GM18520 (cell line): ENCODE measurements around the gene SLC4A5.

ENCODE experiments used
- ATAC-seq: cut with Tn5 transposase; IDR thresholded peaks from one replicate; pipeline ENCODE4 v1.9.1; 2021; ENCODE audit not compliant: unreplicated experiment

Gene SLC4A5

DNA sequence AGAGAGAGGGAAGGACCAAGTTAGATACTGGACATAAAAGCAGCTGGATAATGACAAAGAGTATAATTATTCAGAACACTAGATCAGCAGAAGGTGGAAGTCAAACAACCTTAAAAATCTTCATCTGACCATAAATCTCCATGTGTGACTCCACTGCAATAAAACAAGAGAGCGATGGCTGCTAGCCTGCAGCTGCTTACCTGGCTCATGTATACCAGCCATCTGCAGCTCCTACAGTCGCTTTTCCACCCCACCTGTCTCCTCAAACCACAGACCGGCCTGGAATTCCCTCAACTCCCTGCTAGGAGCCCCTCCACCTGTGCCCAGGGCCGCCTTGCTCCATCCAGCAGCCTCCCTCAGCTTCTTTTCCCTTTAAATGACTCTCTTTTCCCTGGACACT, 64.5 kb downstream of the SLC4A5 start:
- no peak for ATAC-seq

DNA sequence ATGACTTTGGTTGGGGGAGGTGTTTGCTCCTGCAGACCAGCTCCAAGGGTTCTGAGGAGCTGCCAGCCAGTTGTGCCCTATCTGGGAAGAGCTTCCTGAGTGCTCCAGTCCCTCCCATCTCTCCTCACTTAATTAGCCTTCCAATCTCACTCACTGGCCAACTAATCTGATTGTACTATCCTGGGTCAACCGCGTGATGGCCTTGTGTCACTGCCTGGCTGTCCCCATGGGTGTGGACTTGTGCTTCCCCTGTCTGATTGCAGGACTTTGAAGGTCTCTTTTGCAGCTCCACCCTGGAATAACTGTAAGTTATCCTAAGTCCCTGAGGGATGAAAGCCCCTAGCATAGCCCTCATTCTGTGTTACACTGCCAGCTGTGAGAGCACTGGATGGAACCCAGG, 65.0 kb downstream of the SLC4A5 start:
- no peak for ATAC-seq

DNA sequence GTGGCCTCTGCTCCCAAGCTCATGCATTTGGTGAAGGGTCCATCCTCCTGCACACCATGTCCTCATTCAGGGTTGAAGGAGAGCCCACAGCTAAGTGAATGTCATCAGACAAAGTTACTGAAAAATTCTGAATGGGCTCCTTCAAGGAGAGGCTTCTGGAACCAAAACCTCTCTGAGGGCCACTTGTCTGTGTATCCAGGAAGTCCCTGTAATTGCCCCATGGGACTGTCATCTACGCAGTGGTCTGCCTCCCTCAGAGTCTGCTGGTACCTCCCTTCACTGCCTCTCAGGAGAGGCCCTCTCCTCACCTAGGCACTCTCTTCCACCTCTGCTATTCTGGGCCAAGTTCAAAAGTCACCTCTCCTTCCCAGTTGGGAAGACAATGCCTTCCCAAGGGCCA, 68.0 kb downstream of the SLC4A5 start:
- no peak for ATAC-seq

DNA sequence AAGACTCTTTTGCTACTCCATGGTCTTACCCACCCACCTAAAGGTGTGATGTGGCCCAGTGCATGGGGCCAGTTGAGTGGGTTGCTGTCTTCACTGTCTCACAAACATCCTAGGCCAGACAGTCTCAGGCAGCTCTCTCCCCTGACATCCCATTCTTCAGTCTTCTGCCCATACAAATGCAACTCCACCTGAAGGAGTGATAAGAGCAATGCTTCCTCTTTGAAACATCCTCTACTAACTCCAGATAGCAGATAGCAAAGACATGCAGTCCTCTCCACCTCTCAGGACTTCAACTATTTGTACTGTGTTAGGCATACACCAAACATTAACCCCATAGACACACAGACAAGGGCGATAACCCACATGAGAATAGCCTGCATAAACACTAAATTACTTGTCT, 73.5 kb downstream of the SLC4A5 start:
- no peak for ATAC-seq

DNA sequence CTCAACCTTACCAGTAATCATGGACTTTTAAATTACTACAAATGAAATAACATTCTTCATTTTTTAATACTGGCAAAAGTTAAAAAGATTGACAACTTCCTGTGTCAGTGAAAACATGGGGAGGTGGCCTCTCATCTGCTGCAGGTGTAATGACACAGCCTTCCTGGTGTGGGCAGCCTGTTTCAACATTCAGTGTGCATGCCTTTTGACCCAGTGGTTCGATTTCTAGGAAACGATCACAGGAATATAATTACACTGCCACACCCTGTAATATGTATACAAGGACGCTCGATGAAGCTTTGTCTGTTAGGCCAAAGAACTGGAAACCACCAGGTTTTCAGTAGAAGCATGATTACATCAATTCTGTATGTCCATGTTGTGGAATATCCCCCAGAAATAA, 76.1 kb downstream of the SLC4A5 start:
- ATAC-seq, result no peak

DNA sequence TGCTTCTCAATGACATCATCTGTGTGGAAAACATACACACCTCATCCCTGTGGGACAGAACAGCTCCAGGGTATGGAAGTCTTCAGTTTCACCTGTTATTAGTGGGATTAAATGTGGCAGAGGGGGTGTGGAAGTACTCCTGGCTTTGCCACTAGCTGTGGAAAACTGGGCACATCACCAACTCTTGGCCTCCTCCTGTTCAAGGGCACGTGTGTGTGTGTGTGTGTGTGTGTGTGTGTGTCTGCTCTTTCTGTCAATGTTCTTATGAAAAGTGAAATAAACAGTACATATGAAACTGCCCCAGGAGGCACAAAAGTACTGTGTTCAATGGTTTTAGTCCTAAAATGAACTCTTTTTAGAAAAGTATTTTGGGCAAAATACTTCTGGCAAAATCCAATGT, 78.9 kb downstream of the SLC4A5 start:
- ATAC-seq, result no peak

DNA sequence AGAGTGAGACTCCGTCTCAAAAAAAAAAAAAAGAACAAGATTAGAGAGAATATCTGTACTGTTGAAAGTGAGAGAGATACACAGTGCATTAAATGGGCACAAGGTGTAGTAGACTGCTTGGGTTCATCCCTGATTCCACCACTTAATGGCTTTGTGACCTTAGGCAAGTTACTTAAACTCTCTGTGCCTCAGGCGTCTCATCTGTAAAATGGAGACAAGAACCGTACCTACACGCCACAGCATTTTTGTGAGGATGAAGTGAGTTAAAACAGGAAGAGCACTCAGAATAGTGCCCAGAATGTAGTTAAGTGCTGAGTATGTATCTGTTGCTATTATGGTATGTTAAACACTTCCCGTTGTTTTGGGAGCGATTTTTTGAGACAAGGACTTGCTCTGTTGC, 80.5 kb downstream of the SLC4A5 start:
- no peak for ATAC-seq

DNA sequence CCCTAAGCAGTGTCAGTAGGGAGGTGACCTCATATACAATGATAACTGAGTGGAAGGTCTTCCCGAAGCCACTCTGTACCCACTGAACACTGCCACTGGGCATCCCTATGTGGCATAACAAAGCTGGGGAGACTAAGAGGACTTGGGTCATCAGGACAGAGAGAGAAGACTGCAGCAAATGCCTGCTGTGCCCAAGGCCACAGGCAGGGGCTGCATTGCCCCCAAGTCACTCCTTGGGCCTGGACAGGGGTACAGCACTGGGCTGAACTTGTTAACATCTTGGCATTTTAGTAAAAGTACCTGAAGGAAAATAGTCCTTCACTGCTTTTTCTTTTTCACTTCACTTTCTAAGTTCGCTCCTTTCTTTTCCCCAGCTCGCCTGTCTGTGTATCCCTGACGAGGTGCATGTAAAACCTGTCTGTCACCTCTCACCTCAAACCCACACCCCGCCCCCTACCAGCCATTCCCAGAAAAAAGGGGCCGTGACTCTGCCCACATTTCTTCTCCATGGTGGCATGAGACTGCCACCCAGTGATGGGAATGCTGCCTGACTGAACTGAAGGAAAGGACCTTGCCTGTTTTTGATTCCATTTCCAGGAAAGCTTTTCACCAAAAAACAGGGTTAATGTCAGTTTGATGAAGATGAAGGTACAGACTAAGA, 81.9 kb downstream of the SLC4A5 start:
- no peak for ATAC-seq

DNA sequence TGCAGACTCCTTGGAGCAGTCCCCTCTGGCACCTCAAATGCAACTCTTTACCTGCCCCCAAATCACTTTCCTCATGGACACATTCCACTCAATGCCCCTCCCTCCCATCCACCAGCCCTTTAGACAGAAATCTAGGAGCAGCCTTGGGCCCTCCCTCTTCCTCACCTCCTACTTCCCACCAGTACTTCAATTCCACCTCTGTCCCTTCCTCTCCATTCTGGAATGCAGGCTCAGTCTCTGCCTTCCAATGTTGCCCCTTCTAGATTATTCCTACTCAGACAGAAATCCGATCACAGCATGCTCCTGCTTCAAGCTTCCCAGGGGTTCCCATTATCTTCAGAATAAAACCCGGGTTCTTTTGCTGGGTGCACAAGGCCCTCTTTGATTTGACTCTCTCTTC, 82.7 kb downstream of the SLC4A5 start:
- no peak for ATAC-seq

DNA sequence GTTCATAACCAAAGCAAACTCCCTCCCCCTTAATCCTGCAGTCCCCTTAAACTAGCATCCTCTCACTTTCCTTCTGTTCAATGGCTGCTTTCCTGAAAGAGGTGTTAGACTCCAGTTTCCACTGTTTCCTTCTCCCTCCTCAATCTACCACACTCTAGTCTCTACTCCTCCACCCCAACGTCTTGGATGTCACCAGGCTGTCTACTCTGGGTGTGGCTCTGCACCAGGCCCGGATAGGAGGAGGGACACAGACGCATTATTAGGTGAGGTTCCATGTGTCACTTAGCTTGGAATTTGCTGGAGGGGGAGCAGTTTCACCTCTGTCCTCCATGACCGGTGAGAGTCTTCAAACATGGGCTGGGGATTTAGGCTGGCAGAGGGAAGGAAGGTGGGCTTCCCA, 83.5 kb downstream of the SLC4A5 start:
- no peak for ATAC-seq

DNA sequence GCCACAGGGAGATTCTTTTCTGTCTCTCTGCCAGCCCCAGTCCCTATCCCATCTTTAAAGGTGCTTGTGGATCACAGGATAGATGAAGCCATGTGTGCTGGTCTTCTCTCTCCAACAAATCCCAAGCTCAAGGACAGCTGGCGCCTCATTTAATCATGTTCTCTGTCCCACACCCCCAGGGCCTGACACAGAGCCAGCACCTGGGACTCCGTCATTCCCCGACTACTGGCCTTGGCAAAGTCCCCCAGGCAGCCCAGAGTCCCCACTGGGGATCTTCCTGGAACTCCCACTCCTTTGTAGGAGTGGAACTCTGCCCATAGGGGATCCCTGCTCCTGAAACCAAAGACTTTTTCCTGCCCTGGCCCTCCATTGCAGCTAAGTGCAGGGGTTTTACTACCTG, 84.0 kb downstream of the SLC4A5 start:
- ATAC-seq, result no peak

DNA sequence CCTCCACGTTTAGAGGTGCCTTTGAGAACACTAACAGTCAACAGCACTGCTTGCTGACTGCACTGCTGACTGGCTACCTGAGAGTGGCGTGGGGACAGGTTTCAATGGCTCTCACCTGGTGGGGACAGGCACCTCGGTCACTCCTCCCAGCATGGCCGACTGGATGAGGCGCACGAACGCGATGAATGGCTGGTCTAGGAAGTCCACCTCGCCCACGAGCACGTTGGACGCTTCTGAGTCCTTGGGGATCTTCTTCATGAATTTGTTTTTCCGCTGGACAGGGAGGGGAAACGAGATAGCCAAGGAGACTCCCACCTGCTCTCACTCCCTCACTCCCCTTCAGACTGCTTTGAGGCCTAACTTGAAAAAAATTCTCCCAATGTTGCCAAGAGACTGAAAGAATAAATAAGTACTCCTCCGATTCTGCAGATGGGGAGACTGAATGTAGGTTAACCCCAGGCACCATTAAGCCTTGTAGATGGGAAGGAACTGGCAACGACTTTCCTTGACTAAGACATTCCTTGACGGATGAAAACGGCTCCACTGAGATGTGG, 87.5 kb downstream of the SLC4A5 start:
- no peak for ATAC-seq

DNA sequence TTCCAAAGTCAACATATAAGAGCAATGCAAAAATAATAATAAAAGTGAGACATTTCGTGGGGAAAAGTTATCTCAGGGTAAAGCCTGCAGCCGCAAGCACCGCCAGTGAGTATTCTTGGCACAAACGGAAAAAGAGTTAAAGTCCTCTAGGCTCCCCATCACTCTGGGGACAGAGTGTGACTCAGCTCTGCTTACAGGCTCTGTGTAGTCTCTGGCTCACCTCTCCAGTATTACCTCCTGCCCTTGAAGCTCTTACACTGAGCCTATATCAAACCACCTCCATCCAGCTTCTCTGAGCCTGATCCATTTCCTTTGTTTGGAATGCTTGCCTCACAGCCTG, 89.3 kb downstream of the SLC4A5 start:
- ATAC-seq, result no peak

DNA sequence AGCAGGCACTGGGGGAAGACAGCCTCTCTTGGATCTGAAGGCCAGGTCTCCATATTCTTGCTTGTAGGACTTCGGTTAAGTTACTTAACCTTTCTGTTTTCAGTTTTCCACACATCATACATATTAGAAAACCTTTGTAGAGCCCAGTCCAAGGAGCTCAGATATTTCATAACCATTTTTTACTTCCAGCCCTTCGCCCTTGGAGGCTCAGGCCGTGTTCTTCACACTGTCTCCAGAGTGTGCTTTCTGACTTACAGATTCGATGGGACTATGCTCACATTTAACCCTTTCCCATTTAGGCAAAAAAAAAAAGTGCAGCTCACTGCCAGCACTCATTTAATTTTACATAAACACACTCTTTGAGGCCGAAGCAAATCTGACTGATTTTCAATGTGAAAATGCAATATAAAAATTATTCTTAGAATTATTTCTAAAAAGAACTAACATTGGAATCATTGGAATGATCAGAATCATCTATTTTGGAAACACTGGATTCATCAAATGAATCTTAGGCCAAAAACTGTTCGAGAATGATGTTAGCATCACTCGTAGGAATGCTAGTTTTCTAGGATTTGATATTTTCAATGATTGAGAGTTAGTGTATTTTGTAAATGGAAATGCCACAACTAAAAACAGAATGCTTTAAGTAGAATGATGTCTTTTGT, 89.8 kb downstream of the SLC4A5 start:
- ATAC-seq, result no peak

DNA sequence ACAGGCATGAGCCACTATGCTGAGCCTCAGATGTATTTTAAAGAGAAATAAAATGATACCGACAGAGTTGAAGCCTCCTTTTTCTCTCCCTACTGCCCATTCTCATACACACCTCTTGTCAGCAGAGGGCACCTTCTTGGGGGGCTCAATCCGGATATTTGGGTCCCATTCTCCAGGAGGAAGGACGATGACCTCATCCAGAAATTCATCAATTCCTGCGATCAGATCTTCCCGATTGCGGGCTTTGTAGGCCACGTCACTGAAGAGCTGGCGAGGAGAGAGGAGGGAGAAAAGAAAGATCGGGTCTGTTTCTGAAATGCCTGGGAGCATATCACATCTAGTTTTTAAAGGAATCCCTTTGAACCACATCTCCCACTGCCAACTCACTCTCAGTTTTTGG, 90.4 kb downstream of the SLC4A5 start:
- ATAC-seq, result no peak

DNA sequence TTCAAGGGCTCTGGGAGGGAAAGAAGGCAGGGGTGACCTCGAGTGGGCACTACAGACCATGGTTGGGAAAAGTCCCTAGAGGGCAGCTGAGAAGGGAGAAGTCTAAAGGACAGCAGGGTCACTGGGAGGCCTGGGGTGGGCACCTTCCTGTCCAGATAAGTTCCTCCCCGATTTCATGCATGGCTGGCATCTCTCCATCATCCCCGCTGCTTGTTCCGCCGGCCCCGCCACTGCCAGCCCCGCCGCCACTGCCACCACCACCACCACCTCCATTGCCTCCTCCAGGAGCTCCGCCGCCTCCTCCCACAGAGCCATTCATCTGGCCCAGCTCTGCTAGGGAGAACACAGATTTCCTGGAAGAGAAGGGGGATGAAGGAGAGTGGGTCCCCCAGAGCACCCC, 91.2 kb downstream of the SLC4A5 start:
- no peak for ATAC-seq

DNA sequence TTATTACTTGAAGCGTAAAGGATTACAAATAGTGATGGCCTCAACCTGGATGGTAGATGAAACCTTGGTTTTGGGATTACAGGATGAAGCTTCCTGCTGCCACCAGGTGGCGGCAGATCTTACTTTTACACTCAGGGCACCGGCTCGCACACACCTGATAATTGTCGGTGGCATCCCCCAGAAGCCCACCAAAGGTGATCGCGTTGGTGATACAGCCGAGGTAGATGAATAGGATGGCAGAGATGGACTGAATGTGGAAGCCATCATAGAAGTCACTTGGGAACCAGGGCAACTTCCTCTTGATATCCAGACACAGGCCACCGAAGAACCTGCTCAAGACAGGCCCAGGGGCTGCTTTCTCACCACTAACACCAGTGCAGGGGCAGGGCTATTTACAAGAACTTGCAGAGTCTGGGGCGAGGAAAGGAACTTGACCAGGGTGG, 93.0 kb downstream of the SLC4A5 start:
- ATAC-seq, result no peak

DNA sequence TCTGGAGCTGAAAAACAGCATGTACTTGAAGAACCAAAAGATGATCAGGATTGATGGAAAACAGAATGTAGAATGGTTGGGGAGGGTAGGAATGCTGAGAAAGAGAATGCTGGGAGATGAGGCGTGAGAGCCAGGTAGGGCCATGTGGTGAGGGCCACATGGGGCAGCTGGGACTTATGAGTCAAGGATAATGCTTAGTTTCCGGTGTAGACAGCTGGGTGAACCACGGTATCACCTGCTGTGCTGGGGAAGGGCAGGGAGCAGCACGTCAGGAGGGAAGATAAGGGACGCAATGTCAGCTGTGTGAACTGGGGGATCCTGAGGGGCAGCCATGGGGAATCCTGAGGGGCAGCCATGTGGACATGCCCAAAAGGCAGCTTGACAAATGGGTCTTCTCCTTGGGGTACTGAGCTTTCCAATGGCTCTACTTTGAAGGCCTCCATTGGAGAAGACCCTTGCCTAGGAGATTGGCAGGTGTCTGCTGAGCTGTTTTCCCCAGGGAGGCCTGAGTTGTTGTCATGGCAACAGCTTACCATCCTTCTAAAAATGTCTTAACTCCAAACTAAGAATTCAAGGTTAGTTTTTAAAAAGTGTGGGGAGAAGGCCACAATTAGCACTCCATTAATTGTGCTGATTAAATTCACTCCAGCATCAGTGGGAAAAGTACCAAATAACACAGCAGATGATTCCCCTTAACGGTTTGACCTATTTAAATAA, 93.7 kb downstream of the SLC4A5 start:
- ATAC-seq, result no peak

DNA sequence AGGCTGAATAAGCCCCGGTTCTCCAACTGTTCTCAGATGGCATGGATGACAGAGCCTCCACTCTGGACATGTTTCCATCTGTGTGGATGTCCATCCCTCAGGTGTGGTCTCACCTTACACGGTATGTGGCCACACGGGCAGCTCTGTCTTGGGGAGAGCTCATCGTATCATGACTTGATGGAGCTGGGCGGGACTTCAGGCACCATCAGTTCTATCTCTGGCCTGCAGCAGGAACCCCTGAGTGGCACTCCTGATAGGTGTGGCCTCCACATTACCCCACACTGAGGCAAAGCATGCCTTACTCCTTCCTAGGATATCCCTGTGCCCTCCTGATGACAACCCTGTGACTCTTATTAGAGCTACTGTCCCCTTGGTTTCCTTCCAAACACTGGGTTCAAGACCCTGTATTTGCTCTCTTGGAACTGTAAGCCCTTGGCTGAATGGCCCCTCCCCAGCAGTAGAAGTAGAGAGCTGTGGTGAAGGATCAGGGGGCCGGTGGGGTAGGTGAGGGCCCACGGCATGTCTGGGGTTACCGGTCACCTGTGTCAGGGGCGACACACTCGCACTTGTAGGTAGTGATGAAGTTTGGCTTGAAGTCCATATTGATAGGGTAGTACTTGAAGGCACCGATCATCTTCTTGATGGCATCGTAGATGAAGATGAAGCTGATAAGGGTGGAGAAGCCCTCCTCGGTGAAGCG, 96.6 kb downstream of the SLC4A5 start:
- ATAC-seq, result no peak

DNA sequence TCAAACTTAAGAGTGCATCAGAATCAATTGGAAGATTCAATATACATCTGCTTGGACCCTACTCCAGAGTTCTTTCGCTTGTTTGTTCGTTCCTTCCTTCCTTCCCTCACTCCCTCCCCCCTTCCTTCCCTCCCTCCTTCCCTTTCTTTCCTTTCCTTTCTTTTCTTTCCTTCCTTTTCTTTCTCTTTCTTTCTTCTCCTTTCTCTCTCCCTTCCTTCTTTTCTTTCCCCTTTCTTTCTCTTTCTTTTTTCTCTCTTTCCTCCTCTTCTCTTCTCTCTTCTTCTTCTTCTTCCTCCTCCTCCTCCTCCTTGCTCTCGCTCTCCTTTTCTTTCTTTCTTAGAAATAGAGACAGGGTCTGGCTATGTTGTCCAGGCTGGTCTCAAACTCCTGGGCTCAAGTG, 98.9 kb downstream of the SLC4A5 start:
- ATAC-seq, result no peak

DNA sequence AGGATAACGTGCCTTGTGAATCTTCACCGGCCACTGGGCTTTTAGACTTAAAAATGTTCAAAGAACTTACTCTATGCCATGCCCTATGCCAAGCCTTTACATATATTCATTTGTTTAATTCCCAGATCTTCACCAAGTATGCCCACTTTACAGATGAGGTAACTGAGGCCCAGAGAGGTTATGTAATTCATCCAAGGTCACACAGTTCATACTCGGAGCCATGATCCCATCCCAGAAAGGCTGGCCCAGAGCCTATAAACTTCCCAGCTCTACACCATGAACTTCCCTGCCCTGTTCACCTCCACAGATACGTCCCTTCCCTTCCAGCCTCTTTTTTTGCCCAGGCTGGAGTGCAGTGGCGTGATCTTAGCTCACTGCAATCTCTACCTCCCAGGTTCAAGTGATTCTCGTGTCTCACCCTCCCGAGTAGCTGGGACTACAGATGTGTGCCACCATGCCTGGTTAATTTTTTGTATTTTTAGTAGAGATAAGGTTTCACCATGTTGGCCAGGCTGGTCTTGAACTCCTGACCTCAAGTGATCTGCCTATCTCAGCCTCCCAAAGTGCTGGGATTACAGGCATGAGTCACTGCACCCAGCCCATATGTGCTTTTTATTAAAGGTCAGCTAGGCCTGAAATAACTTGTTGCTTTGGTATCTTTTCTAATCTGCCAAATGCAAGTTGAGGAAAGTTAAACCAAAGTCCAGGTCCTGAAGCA, 100.7 kb downstream of the SLC4A5 start:
- no peak for ATAC-seq
